ENCODE data around the gene PCDHGA1. TPM values are rescaled to one million over a fixed set of nuclear protein-coding genes. Genes with fewer than 3 reads are reported as not detected.

Gene PCDHGA1
- total RNA-seq, 4 donors from 2014 or later, result 0.90 to 2.5 (median 1.8) TPM

DNA sequence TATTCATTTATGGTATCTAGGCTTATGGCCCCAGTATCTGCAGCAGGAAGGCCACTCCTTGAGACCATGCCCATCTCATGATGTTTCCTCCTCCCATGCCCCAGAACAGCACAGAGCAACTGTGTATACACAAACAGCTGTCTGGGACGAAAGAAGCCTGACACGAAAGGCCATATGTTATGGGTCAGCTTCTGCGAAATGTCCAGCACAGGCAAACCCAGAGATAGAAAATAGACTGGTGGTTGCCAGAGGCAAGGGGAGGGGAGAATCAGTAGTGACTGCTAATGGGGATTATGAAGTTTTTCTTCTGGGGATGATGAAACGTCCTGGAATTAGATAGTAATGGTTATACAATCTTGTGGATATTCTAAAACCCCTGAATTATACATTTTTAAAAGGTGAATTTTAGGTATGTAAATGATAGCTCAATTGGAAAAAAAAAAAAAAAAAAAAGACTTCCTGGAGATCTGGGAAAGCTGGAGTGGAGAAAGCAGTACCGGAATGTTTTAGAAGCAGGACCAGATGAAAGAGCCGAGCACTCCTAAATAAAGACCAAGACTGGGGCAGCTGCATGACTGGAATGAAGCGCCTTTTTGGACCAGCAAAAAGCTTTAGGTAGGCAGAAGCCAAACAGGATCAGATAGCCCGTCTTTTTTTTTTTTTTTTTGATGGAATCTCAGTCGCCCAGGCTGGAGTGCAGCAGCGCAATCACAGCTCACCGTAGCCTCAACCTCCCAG lies 187.7 kb downstream of the PCDHGA1 start:
- 89 to 90% methylated on average over 11 of the region's 11 CpGs for WGBS, 2 donors
- Histone ChIP-seq H3K27me3 (no peaks in the 10 kb centered on the region), H3K4me3 (no peak overlapping the region), H3K36me3 (peaks cover 0 to 30% (median 0%) of the 10 kb centered on the region in 3 donors), H3K9me3 (no peaks in the 10 kb centered on the region), H3K4me1 (peaks cover 3 to 76% (median 52%) of the 10 kb centered on the region in 4 donors), H3K27ac (no peak overlapping the region)
- DNase-seq (ENCODE audit: low spot score in 2 of 2), result no peak
- TF ChIP-seq POLR2A (IDR thresholded peaks at IDR 0.05) (no peak), EP300 (IDR thresholded peaks at IDR 0.05) (no peak)
- TF ChIP-seq, protein P1, sequence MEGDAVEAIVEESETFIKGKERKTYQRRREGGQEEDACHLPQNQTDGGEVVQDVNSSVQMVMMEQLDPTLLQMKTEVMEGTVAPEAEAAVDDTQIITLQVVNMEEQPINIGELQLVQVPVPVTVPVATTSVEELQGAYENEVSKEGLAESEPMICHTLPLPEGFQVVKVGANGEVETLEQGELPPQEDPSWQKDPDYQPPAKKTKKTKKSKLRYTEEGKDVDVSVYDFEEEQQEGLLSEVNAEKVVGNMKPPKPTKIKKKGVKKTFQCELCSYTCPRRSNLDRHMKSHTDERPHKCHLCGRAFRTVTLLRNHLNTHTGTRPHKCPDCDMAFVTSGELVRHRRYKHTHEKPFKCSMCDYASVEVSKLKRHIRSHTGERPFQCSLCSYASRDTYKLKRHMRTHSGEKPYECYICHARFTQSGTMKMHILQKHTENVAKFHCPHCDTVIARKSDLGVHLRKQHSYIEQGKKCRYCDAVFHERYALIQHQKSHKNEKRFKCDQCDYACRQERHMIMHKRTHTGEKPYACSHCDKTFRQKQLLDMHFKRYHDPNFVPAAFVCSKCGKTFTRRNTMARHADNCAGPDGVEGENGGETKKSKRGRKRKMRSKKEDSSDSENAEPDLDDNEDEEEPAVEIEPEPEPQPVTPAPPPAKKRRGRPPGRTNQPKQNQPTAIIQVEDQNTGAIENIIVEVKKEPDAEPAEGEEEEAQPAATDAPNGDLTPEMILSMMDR (IDR thresholded peaks at IDR 0.05), result no peak

DNA sequence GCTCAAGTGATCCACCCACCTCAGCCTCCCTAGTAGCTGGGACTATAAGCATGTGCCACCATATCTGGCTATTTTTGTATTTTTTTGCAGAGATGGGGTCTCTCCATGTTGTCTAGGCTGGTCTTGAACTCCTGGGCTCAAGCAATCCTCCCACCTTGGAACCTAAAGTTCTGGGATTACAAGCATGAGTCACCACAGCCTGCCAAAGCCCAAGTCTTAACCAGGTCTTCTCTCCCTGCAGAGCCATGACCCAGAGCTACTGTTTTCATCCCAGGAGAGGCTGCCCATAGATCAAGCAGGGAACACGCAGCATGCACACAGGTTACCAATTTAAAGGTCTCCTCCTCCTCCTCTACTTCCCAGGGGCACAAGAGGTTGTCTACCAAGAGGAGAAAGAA lies 188.3 kb downstream of the PCDHGA1 start:
- TF ChIP-seq, protein P1 (IDR thresholded peaks at IDR 0.05), result no peak
- no peak for TF ChIP-seq POLR2A (IDR thresholded peaks at IDR 0.05)
- no peak for TF ChIP-seq EP300 (IDR thresholded peaks at IDR 0.05)
- H3K9me3 ChIP-seq, result no peaks in the 10 kb centered on the region
- WGBS, 2 donors, result 94 to 100% methylated on average over 1 of the region's 1 CpG
- H3K27ac ChIP-seq, result no peak overlapping the region
- no peak for DNase-seq (ENCODE audit: low spot score in 2 of 2)
- no peak overlapping the region for H3K4me3 ChIP-seq
- H3K27me3 ChIP-seq, result no peaks in the 10 kb centered on the region
- peaks cover 0 to 30% (median 0%) of the 10 kb centered on the region in 3 donors for H3K36me3 ChIP-seq
- H3K4me1 ChIP-seq, result peaks cover 3 to 76% (median 52%) of the 10 kb centered on the region in 4 donors

DNA sequence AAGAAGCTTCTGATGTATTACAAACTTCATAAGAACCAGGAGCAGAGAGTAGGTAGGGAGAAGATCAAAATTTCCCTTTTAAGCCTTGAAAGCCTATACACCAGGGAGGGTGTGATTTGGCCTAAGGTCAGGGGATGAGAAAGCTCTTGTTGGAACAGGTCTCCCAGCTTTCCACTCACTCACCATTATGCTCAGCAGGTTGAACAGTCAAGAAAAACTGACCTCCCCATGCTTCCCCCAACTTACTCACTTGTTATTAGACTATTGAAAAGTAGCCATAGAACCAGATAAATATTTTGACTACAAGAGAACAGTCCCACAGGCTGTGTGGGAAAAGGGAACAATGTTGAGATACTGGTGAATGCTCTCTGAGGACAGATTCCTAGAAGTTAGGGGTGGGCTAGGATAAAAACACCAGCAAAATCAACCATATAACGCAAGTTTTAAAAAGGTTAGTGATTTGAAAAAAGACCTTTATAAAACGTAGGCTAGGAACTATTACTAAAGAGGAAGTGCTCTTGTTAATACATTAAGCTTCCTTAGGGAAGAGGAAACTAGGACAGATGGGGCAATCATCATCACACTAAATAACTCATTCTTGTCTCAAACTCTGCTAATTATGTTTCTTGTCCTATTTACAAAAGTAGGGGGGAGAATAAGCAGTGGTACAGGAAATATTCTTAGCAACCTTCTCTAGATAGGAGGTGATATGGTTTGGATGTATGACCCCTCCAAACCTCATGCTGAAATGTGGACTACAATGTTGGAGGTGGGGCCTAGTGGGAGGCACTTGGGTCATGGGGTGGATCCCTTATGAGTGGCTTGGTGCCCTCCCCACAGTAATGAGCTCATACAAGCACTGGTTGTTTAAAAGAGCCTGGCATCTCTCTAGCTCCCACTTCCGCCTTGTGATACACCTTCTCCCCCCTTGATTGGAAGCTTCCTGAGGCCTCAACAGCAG lies 189.6 kb downstream of the PCDHGA1 start:
- 62 to 80% methylated on average over 3 of the region's 3 CpGs for WGBS, 2 donors
- no peak for DNase-seq (ENCODE audit: low spot score in 2 of 2)
- Histone ChIP-seq H3K4me1 (peaks cover 3 to 76% (median 48%) of the 10 kb centered on the region in 4 donors), H3K27me3 (no peaks in the 10 kb centered on the region), H3K4me3 (no peak overlapping the region), H3K36me3 (peaks cover 0 to 30% (median 0%) of the 10 kb centered on the region in 3 donors), H3K9me3 (no peaks in the 10 kb centered on the region), H3K27ac (peak overlapping the region in 3 of 4 donors; percentile 24 to 88 (median 79))
- TF ChIP-seq EP300 (IDR thresholded peaks at IDR 0.05), result no peak
- TF ChIP-seq, protein P1 (IDR thresholded peaks at IDR 0.05), result no peak

DNA sequence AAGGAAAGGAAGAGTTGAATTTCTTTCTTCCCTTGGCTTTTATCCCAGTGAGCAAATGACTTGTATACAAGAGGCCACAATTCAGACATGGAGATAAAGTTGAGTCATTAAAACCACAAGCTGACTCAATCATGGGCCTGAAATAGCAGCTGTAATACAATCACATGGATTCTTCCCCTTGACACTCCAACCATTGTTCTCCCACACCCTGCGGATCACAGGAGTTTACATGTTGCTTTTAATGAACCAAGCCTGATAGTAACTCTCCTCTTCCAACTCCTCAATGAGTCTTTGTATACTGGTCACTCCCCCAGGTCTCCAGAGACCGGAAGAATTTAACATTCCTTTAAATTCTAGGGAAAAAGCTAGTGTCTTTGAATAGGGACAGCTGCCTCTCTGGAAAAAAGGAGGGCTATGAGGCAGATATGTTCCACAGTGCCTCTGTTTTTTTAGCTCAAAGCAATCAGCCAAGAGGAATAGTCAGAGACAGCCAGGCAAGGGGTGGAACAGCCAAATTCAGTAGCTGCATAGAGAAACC lies 191.0 kb downstream of the PCDHGA1 start:
- Histone ChIP-seq H3K27ac (peak overlapping the region; percentile 8 to 88 (median 65)), H3K9me3 (no peaks in the 10 kb centered on the region), H3K27me3 (no peaks in the 10 kb centered on the region), H3K36me3 (peaks cover 0 to 32% (median 0%) of the 10 kb centered on the region in 3 donors), H3K4me1 (peaks cover 3 to 74% (median 41%) of the 10 kb centered on the region in 4 donors), H3K4me3 (no peak overlapping the region)
- peak; percentile 28 to 69 for DNase-seq (ENCODE audit: low spot score in 2 of 2)
- TF ChIP-seq POLR2A (IDR thresholded peaks at IDR 0.05), result no peak
- TF ChIP-seq, protein P1 (IDR thresholded peaks at IDR 0.05), result peak in 1 of 5 experiments; percentile 22
- TF ChIP-seq EP300 (IDR thresholded peaks at IDR 0.05), result peak; percentile 74 to 96
- WGBS, 2 donors, result 19 to 24% methylated on average over 2 of the region's 2 CpGs

All from tibial nerve (tissue), 4 donors.